GM21737 (cell line): ENCODE measurements around the gene ROR2.
"Not testable (repeated sequence)": the region's sequence is repeated elsewhere in the genome, so short reads cannot be mapped to it uniquely, and the experiment has no call there.

Experiments
- ATAC-seq: cut with Tn5 transposase; IDR thresholded peaks from one replicate; pipeline ENCODE4 v1.9.1; 2021; ENCODE audit warnings: mild to moderate bottlenecking, moderate library complexity; ENCODE audit not compliant: unreplicated experiment

Gene ROR2

GRCh38 chr9:91655215-91655614 lies 294.8 kb downstream of the ROR2 start:
- no peak for ATAC-seq

DNA sequence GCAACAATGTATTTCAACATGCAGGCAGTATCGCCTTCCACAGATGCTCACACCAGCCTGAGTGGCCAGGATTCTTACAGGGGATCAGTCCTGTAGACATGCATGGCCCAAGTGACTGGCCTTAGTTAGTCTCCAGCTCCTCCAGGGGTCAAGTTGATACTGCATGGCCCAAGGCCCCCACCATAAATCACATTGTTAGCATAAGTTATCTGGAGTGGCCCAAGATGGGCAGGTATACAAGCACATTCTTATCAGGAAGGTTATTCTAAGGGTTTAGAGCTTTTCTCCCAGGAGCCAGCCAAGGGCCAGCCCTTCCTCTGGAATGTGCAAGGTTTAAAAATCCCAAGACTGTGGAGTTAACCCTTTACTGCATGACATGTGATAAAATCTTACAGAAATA lies 295.5 kb downstream of the ROR2 start:
- no peak for ATAC-seq

DNA sequence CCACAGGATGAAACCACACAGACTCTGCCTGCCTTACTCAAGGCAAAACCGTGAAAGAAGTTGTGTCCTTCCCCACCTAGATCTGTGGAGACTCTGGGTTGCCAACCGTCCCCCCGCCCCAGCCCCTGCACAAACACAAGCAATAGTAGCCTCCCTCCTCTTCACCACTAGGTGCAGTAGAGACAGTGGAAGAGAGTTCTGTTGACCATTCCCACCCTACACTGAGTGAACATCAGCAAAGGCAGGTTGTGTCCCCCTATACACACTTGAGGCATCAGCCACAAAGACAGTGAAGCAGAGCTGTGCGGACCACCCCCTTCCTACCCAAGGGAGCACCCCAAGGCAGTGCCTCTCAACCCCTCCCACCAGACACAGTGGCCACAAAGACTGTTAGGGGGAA lies 302.7 kb downstream of the ROR2 start:
- ATAC-seq = no peak

DNA sequence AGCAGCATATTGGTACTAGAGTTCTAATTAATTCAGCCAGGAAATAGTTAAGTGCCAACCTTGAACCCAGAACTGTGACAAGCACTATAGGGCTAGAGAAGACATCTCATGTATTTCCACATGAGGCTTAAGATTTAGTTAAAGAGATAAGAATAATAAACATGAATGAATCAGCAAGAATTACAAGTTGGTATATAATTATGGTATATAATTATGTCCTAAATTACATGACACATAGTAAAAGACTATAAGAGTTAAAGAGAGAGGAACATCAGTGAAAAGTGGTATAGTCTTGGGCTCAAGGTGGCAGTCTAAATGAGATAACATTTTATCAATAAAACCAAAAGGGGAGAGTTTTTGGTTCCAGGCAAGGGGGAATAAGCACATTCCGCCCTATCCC lies 303.3 kb downstream of the ROR2 start:
- ATAC-seq = no peak

GRCh38 chr9:91644433-91644832 lies 305.6 kb downstream of the ROR2 start:
- no peak for ATAC-seq

DNA sequence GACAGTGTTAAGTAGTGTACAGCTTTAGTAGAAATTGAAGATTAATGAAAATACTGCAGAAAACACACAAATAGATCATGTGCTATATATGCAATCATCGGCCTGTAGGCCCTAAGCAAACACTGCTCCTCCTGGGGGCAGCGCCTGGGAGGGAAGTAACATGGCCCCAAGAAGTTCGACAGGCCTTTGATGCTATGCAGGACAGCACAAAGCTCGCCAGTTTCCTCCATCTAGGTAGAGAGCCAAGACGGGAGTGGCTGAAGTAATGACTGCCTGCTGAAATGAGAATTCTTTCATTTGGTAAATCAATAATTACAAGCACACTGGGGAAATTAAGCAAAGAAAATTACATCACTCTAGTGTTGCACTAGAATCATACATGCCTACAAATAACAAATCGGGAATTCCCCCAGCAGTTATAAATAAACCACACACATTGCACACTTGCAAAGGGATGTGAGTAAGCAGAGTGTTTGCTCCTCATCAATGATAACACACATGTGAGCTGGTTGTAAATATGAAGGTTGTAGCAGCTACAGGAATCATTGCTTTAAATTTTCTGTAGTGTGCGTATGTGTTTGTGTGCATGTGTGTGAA lies 306.4 kb downstream of the ROR2 start:
- no peak for ATAC-seq

DNA sequence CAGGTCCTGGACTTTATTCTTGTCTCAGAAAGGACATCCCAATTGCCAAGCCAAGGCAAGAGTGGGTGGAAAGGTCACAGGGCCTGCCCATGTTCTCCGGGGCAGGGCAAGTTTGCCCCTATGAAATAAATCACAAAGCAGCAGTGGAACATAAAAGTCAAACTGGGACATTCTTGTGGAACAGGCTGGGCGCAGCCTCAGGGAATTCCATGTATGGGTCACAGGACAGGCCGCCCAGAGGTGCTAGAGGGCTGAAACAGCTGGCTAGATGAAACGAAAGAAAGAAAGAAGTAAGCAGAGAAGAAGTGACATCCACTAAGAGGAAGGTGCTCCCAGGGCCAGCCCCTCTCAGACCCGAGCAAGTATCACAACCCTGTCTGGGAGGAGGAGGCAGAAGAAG lies 307.3 kb downstream of the ROR2 start:
- ATAC-seq = no peak

DNA sequence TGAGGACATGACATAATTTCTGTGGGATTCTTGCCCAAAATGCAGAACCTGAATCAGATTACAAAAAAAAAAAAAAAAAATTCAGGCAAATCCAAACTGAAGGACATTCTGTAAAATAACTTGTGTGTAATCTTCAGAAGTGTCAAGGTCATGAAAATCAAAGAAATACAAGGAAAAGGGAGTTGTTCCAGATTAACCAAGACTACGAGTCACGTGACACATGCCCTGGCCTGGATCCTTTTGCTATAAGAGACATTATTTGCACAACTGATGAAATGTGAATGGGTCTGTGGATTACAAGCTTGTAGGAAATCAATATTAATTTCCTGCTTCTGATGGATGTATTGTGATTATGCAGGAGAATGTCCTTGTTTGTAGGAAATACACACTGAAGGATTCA lies 309.6 kb downstream of the ROR2 start:
- ATAC-seq = no peak

- no peak for ATAC-seq
Observed at GRCh38 chr9:91639054-91639453, 311.0 kb downstream of the ROR2 start.

- not testable (repeated sequence) for ATAC-seq
Observed at GRCh38 chr9:91634832-91635231, 315.2 kb downstream of the ROR2 start.

- no peak for ATAC-seq
Observed at GRCh38 chr9:91629718-91630117, 320.3 kb downstream of the ROR2 start.

GRCh38 chr9:91628892-91629291 lies 321.1 kb downstream of the ROR2 start:
- no peak for ATAC-seq

DNA sequence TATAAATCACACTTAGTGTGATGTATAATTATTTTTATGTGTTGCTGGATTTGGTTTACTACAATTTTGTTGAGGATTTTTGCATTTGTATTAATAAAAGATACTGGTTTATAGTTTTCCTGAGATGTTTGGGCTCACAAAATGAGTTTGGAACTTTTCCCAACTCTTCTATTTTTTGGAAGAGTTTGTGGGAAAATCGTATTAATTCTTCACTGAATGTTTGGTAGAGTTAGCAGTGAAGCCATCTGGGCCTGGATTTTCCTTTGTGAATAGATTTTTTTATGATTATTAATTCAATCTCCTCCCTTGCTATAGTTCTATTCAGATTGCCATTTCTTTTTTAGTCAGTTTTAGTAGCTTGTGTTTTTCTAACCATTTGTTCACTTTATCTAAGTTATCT lies 324.7 kb downstream of the ROR2 start:
- ATAC-seq = no peak

- ATAC-seq = no peak
Observed at GRCh38 chr9:91623004-91623403, 327.0 kb downstream of the ROR2 start.

DNA sequence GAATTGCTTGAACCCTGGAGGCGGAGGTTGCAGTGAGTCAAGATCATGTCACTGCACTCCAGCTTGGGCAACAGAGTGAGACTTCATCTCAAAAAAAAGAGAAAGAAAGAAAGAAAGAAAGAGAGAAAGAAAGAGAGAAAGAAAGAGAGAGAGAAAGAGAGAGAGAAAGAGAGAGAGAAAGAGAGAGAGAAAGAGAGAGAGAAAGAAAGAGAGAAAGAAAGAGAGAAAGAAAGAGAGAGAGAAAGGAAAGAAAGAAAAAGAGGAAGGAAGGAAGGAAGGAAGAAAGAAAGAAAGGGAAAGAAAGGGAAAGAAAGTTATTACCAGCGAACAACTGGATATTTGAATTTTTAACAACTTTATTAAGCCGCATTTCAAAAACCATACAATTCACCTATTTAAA lies 327.9 kb downstream of the ROR2 start:
- ATAC-seq = not testable (repeated sequence)

DNA sequence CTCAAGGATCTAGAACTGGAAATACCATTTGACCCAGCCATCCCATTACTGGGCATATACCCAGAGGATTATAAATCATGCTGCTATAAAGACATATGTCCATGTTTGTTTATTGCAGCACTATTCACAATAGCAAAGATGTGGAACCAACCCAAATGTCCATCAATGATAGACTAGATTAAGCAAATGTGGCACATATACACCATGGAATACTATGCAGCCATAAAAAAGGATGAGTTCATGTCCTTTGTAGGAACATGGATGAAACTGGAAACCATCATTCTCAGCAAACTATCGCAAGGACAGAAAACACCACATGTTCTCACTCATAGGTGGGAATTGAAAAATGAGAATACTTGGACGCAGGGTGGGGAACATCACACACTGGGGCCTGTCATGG lies 336.0 kb downstream of the ROR2 start:
- not testable (repeated sequence) for ATAC-seq

DNA sequence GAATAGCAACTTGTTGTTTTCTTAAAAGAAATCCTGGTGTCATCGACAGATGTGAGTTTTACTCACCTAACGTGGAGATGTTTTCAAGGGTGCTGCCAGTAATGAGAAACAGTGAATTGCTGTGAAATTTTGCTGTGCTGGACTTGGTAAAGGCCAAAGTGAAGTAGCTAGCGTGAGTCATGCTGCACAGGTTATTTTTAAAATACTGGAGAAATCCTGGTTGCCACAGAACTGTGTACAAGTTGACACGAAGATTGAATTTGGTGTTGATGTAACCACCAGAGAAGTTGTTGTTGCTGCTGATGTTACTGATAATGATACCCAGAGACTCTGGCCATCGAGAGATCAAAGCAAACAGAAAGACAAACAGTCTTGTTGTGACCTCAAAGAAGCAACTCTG lies 338.4 kb downstream of the ROR2 start:
- no peak for ATAC-seq

DNA sequence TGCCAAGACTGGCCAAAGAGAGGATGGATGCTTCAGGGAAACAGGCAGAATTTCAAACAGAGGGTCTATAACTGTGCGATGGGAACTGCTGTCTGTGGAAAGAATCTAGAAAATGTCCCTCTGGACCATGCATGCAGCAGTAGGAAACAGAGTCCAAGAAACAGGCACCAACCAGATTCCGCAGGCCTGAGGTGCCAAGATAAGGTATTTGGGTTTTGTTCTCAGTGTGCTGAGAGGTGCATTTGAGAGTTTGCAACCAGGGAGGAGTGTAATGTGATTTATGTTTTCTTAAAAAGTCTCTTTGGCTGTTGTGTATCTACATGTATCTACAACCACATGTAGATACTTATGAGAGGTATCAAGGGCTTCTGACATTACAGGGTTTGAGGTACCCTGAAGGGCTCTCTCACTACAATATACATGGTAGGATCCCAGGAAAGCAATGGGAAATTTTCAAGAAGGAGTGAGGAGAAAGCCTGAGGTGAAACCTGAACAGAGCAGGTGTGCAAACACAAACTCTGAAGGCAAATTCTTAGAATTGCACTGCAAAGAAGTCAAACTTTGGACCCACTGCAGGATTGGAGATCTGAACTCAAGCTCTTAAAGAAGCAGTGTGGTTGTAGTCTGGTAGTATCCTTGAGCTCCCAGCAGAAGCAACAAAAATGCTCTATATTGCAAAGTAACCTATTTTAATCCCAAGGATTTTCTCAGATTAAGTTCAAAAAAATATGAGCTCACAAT lies 343.6 kb downstream of the ROR2 start:
- no peak for ATAC-seq

GRCh38 chr9:91604451-91605179 lies 345.4 kb downstream of the ROR2 start:
- no peak for ATAC-seq

GRCh38 chr9:91603932-91604331 lies 346.1 kb downstream of the ROR2 start:
- ATAC-seq = no peak

DNA sequence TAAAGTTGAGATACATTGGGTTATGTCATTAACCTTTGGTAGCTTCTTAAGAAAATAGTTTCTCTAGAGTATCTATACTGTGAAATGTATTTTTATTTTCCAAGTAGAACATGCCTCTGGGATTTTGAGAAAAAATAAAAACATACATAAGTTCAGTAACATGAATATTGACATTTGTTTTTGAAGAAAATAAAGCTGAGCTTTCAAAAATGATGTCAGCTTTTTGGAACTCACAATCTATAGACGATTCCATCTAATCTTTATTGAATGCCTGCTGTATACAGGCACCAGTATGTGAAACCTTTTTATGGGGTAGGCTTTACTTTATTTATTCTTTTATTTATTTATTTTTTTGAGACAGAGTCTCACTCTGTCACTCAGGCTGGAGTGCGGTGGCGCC lies 350.5 kb downstream of the ROR2 start:
- no peak for ATAC-seq

DNA sequence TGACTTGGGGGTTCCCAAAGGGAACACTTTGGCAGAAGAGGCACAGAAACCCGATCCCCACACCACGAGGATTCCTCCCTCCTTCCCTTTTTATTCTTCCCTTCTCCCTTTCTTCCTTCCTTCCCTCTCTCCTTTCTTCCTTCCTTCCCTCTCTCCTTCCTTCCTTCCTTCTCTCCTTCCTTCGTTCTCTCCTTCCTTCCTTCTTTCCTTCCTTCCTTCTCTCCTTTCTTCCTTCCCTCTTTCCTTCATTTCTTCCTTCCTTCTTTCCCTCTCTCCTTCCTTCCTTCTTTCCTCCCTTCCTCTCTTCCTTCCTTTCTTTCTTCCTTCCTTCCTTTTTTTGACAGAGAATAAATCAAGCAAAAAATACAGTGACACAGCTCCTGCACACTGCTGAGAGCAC lies 358.4 kb downstream of the ROR2 start:
- ATAC-seq = no peak
